NCI-H2227 (cell line): ENCODE measurements around the gene PIH1D1.

Source experiments
- DNase-seq: peaks from one replicate; lab custom pipeline; 2025; ENCODE audit not compliant: unreplicated experiment; lab: John Stamatoyannopoulos, UW

PIH1D1 gene

DNA sequence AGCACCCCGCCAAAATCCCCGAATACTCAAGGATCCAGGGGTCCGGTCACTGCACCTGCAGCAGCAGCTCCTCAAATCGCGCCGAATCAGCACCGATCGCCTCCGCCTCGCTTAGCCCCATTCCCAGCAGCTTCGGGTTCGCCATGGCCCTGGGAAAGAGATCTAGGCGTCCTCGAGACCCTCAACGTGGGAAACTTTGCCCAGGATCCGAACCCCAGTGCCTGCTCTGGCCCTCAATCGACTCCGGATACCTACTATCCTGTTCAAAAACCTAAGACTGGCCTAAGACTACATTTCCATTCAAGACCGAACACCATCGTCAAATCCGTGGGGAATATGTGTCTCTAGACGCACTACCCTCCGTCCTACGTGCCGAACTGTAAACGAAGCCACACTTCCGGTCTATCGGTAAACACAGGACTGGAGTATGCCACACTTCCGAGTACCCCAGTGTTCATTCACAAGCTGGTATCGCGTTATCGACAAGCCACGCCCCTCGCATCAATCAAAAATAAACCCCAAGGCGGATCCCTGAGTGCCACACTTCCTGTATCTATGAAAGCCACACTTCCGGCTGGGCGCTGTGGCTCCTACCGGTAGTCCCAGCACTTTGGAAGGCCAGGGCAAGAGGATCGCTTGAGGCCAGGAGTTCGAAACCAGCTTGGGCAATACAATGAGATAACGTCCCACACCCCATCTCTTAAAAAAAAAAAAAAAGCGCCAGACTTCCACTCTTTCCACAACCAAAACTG lies at the start of gene PIH1D1:
TSS of gene PIH1D1 (minus strand) at position 385 of the 752 bp plus-strand sequence. CDS start at position 145, 240 bp downstream.
- peak; percentile 96 for DNase-seq

DNA sequence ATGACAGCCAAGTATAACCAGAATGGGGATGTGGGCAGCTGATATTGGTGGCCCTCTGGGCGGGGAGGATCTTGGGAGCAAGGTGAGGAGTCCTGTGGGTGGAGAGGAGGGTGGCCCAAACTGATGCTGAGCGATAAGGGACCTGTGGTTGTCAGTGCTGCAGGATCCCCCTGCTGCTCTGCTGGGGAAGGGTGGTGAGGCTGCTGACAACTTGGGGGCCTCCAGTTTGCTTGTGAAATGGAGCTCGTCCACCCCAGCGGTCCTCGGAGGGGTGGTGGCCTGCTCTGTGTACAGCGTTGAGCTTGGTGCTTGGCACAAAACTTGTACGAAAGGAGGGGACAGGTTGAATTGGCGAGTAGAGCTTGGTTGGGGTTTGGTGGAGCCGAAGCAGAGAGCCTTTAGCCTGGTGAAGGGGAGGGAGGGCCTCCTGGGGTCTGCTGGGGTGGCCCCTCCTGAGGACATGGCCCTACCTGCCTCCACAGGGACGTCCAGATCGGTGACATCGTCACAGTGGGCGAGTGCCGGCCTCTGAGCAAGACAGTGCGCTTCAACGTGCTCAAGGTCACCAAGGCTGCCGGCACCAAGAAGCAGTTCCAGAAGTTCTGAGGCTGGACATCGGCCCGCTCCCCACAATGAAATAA lies 47.5 kb upstream of the PIH1D1 start:
- no peak for DNase-seq

DNA sequence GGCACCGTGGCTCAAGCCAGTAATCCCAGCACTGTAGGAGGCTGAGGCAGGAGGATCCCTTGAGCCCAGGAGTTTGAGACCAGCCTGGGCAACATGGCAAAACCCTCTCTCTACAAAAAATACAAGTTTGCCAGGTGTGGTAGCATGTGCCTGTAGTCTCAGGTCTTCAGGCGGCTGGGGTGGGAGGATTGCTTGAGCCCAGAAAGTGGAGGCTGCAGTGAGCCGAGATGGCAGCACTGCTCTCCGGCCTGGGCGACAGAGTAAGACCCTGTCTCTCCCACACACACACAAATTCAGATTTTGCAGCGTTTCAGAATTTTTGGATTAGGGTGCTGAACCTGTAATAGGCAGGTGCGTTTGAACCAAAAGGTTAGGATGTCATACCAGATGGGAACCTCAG lies 46.9 kb upstream of the PIH1D1 start:
- DNase-seq: no peak

DNA sequence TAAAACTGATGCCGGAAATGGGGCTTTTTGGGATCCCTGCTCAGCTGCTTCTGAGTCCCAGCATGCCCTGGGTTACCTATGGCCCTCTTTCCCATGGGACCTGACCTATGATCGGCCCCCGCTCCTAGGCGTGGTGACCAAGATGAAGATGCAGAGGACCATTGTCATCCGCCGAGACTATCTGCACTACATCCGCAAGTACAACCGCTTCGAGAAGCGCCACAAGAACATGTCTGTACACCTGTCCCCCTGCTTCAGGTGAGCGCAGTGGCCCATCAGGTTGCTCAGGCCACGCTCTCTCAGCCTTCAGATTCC lies 46.1 kb upstream of the PIH1D1 start:
- DNase-seq: no peak

DNA sequence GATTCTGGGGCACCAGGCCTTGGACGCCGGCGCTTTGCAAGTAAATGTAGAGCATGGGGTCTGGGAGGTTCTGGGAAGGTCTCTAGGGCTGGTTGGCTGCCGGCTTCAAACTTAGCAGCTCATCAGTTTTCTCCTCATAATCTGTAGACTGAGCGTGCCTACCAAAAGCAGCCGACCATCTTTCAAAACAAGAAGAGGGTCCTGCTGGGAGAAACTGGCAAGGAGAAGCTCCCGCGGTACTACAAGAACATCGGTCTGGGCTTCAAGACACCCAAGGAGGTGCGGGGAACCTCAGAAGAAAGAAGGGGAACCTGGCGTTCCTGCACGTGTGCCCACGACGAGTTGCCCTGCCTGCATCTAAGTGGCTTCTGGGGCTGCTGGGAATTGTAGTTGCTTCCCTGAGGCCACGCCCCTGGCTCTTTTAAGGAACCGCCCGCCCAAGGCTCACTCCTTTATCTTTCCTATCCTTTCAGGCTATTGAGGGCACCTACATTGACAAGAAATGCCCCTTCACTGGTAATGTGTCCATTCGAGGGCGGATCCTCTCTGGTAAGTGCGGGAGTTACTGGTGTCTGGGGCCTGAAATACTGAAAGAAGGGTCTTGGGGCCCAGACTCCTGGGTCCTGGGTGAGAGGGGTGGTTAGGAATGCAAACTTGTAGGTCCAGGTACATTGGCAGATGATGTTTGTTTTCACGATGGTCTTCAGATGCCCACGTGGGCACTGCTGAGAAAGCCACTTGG lies 45.6 kb upstream of the PIH1D1 start:
- DNase-seq: peak; percentile 65

DNA sequence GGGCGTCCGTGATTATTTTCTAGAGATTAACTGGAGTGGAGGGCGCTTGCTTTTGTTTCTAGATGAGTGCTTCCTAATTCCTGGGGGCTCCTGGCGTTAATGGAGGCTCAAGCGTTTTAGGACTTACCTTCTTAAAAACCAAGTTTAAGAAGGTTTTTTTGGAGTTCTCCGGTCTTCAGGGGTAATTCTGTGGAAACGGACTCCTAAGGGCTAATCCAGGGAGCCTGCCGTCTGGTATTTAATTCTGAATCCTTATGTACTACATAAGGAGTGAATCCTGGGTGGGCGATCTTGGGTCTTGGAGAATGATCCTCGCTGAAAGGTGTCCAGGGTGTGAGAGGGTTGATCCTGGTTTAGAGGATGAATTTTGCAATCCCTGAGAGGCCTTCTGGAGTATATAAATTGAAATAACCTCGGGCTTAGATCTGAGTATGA lies 45.0 kb upstream of the PIH1D1 start:
- DNase-seq: no peak

DNA sequence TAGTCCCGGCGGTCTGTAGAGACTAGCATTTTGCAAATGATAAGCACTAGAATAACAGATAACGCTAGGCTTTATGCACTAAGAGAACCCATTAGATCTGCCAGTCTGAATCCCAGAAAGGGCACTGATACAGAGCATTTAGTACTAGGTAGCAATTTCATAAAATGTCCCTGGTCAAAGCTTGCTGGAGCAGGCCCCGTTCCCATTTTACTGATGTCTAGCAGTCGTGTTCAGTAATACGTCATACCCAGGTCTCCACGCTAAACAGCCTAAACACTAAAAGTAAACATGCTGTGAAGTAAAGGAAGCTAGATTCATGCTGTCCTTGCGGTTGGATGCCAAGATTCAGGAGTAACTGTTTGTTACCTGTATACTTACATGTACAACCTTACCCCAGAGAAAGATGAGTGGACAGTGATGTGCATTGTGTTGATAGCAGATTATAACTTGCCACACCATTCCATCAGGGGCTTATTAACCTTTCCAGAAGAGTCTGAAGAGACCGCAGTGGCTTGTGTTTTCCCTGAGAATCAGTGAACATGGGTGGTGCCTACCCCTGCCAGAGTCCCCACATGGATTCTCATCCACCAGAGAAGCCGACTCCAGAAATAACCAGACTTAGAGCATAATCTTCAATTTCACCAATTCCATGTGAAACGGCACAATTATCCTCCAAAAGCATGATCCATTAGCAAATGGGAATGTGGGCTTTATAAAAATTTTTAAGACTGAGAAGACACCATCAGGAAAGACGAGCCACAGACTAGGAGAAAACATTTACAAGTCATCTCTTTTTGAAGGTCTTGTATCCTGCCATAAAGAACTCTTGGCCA lies 41.2 kb upstream of the PIH1D1 start:
- no peak for DNase-seq

DNA sequence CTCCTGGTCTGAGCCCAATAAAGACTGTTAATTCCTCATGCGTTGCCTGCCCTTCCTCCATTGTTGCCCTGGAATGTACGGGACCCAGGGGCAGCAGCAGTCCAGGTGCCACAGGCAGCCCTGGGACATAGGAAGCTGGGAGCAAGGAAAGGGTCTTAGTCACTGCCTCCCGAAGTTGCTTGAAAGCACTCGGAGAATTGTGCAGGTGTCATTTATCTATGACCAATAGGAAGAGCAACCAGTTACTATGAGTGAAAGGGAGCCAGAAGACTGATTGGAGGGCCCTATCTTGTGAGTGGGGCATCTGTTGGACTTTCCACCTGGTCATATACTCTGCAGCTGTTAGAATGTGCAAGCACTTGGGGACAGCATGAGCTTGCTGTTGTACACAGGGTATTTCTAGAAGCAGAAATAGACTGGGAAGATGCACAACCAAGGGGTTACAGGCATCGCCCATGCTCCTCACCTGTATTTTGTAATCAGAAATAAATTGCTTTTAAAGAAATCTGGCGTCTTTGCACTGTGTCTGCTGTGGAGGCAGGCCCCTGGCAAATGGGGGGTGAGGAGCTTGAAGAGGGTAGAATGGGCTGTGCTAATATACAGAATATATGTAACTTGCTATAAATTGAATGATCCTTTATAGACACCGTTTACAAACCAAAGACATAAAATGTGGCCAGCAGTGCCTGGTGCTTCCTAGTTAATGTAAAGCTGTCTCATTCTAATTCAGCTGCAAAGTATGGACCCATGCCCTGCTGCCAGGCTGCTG lies 40.4 kb upstream of the PIH1D1 start:
- DNase-seq: no peak

DNA sequence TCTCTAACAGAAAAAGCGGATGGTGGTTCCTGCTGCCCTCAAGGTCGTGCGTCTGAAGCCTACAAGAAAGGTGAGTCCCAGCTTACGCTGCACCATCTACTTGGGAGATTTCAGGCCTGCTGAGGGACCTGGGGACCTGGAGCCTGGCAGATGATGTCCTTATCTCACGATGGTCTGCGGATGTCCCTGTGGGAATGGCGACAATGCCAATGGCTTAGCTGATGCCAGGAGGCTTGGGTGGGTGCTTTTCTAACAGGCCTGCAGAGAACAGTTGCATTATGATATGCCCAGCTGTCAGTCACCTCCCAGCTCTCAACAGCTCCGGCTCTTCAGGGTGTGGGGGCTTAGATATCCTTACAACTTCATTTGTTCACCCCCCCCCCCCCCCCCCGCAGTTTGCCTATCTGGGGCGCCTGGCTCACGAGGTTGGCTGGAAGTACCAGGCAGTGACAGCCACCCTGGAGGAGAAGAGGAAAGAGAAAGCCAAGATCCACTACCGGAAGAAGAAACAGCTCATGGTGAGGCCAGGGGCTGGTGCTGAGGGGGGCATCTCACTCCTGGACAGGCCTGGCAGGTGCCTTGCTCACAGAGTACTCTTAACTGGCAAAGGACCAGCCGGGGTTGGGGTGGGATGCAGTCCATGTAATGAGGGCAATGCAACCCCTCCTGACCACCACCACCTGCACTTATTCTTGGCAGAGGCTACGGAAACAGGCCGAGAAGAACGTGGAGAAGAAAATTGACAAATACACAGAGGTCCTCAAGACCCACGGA lies 39.6 kb upstream of the PIH1D1 start:
- DNase-seq: no peak

DNA sequence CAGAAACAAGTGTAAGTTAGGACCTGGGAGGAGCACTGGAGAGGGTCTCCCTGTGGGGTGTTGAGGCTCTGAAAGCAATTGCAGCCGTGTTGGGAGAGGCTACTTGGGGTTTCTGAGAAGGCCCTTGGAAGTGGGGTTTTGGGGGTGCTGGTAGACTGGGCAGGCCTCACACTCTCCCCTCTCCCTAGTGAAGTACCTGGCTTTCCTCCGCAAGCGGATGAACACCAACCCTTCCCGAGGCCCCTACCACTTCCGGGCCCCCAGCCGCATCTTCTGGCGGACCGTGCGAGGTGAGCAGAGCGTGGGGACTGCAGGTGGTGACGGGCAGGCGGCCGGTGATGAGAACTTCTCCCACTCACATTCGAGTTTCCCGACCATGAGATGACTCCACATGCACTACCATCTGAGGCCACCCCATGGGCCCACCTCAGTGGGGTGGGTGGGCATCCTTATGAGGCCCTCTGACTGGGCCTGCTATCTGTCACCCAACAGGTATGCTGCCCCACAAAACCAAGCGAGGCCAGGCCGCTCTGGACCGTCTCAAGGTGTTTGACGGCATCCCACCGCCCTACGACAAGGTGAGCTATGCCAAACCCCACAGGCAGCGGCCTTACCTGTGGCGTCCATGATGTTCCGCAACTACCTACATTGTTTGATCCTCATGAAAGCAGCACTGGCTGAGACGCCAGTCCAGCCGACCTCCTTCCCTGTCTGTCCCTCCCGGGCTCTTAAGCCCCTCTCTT lies 38.8 kb upstream of the PIH1D1 start:
- no peak for DNase-seq

DNA sequence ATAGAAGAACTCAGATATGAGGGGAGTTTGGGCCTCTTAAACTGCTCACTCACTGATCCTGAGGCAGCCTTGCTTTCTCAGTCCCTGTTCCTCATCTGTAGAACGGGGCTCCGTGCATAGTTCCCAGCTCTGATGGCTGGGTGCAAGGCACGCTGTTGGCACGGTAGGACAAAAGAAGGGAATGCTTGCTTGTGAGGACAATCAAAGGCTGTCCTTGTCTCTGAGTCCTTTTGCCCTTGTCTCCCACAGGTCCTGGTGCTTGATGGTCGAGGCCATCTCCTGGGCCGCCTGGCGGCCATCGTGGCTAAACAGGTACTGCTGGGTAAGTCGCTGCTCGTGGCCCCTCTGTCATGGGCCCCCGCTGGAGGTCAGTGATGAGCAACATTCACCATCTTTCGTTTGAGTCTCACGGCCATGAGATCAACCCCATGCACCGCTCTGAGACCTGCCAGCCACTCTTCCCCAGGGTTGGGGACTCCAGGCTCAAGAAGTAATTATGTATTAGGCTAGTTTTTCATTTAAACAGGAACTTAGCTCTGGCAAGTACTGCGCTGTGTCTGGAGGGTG lies 38.1 kb upstream of the PIH1D1 start:
- DNase-seq: no peak

DNA sequence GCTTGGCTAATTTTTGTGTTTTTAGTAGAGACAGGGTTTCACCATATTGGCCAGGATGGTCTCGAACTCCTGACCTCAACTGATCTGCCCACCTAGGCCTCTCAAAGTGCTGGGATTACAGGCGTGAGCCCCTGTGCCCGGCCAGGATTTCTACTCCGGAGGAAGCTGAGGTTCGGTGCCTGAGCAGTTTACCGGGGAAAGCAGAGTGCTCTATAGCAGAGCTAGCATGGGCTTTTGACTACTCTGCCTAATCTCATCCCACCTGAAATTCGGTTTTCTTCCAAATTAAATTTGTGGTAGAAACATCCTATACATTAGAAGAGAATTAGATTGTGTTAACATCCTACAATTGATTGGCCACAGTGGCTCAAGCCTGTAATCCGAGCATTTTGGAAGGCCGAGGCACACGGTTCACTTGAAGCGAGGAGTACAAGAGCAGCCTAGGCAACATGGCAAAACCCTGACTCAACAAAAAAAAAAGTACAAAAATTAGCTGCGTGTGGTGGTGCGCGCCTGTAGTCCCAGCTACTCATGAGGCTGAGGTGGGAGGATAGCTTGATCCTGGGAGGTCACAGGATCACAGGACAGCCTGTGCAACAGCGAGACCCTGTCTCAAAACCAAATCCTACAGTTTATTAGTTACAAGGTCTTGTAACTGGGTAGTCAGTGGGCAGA lies 37.4 kb upstream of the PIH1D1 start:
- no peak for DNase-seq

DNA sequence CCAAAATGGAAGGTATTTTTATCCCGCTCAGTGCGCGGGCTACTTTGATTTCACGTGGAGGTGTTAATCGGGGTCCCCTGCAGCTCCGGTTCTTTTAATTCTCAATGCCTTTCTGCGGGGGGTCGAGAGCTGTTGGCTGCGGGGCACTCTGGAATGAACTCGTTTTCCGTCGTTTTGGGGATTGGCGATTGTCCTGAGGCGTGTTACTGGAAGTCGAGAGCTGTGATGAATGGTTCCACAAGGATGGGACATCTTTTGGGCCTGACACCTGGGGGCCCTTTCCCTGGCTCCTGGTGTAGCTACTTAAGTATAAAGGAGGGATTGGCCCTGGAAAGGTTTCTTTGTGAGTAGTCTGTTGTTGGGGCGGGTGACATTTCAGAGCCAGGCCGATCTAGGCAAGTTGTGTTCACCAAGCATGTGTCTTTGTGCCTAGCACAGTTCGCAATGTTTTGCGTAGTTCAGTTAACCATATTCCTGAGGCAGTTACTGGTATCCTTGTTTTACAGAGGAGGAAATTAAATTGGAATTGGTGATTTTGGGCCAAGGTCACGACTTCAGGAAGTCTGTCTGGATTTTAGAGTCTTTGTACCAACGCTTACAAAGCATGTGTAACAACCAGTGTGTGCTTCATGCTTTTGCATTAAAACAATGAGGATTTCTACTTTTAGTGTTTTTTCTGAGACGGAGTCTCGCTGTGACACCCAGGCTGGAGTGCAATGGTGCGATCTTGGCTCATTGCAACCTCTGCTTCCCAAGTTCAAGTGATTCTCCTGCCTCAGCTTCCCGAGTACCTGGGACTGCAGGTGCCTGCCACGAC lies 36.6 kb upstream of the PIH1D1 start:
- no peak for DNase-seq

DNA sequence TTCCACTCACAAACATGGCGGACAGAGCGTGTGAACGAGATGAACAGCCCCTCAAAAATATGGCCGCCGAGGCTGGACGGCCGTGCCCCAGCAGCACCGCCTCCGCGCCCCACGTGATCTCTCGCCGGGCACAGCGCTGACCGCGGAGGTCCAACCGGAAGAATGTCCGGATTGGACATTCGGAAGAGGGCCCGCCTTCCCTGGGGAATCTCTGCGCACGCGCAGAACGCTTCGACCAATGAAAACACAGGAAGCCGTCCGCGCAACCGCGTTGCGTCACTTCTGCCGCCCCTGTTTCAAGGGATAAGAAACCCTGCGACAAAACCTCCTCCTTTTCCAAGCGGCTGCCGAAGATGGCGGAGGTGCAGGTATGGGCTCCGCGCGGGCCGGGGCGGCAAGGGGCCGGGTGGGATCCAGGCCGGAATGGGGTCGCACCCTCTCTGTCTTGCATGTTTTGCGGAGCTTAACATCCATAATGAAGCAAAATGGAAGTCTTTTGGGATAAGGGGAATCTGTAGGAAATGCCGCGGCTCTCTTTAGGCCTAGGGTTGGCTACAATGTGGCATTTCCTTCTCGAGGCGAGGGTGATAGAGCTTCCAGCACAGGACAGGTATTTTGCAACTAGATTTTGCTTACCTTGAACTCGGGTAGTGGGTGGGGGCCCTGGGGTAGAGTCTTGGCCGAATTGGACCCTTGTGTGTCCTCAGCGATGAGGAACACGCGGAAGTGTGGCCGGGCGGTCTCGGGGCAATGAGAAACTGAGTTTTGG lies 35.8 kb upstream of the PIH1D1 start, which contains the start of gene RPL13A:
TSS of gene RPL13A (plus strand) at position 332 of the 769 bp plus-strand sequence. CDS start at position 354, 22 bp downstream.
- DNase-seq: peak; percentile 99

DNA sequence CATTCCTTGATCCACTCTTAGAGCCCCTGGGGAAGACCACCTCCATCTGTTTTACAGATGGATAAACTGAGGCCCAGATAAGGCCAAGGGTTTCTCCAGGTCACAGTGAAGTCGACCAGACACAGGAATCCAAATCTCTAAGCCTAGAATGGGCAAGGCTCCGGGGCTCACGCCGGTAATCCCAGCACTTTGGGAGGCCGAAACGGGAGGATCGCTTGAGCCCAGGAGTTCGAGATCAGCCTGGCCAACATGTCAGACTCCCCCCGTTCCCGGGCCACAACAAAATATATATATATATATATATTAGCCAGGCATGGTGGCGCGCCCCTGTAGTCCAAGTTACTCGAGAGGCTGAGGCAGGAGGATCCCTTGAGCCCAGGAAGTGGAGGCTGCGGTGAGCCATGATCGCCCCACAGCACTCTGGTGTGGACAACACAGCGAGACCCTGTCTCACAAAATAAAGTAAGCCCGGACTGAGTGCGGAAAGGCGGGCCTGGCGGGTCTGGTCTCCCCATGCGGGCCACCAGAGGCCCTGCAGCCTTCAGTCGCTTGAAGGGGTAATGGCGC lies 35.2 kb upstream of the PIH1D1 start:
- DNase-seq: no peak

DNA sequence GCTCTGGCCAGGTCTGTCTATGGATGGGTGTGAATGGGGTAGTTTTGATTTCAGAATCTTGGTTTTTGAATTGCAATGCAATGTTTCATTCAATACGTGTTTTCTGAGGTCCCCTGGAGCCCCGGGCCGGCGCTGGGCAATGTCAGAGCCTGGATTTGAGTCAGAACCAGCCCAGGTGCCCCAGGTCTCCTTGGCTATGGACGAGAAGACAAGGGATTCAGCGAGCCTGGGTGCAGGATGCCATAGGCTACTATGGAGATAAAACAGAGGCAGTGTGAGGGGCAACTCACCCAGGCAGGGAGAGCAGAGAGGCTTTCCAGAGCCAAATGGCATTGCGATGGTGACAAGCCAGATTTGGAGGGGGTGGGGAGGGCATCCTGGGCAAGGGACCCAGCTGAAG lies 34.6 kb upstream of the PIH1D1 start:
- no peak for DNase-seq
